ENCODE results near the gene KRT4. TPM values are rescaled to one million over a fixed set of nuclear protein-coding genes. Genes with fewer than 3 reads are reported as not detected.

The KRT4 gene
- total and polyA plus RNA-seq, 2 donors (not counting 3 experiments of a cell fraction or from before 2014, with no cell fraction given) = not detected

GRCh38 chr12:52798003-52798670 lies 15.8 kb downstream of the KRT4 start:
- no peaks in the 10 kb centered on the region for H3K9me3 ChIP-seq (replicated peaks; ENCODE audit: control insufficient read depth, insufficient read depth, low read length)
- H3K27me3 ChIP-seq (ENCODE audit: control insufficient read depth in 2 of 2, insufficient read depth in 2 of 2, low read length in 2 of 2) = peaks cover 0 to 8% of the 10 kb centered on the region in 2 experiments
- no peak overlapping the region for H2AFZ ChIP-seq (ENCODE audit: low read depth, low read length)
- TF ChIP-seq CTCF (IDR thresholded peaks at IDR 0.05; ENCODE audit: extremely low read depth in 1 of 2, insufficient read depth in 1 of 2, low read depth in 1 of 2, low read length in 2 of 2) (no peak), MYC (IDR thresholded peaks at IDR 0.05; ENCODE audit: low read depth, low read length) (no peak), POLR2A (IDR thresholded peaks at IDR 0.05; ENCODE audit: low read depth, low read length) (no peak), FOS (IDR thresholded peaks at IDR 0.05; ENCODE audit: borderline replicate concordance, insufficient read depth, low read length) (no peak), GATA2 (IDR thresholded peaks at IDR 0.05; ENCODE audit: insufficient read depth, insufficient read length, low read depth, low read length) (no peak), JUN (IDR thresholded peaks at IDR 0.05; ENCODE audit: borderline replicate concordance, insufficient read depth, insufficient read length, low read depth) (no peak), EZH2 (IDR thresholded peaks at IDR 0.05; ENCODE audit: borderline replicate concordance, low read depth, low read length, severe bottlenecking) (no peak), POLR2AphosphoS5 (IDR thresholded peaks at IDR 0.05; ENCODE audit: insufficient read depth, low read depth, low read length) (no peak), MAX (IDR thresholded peaks at IDR 0.05; ENCODE audit: insufficient read depth, insufficient read length) (no peak)
- no peaks in the 10 kb centered on the region for H3K79me2 ChIP-seq (ENCODE audit: control insufficient read depth, insufficient read depth, low read length)
- no peaks in the 10 kb centered on the region for H3K36me3 ChIP-seq (ENCODE audit: control insufficient read depth in 2 of 2, extremely low read depth in 1 of 2, insufficient read depth in 2 of 2, low read length in 2 of 2)
- POLR2A ChIA-PET = no interaction called here
- no peak overlapping the region for H3K9ac ChIP-seq (replicated peaks; ENCODE audit: extremely low read depth, insufficient read depth, low read length)
- no peaks in the 10 kb centered on the region for H3K4me1 ChIP-seq (ENCODE audit: control insufficient read depth, extremely low read depth, insufficient read depth, low read length)
- no peaks in the 10 kb centered on the region for H4K20me1 ChIP-seq (replicated peaks; ENCODE audit: control insufficient read depth, extremely low read depth, insufficient read depth, low read length)
- dilution Hi-C loops (cut with MboI; ENCODE audit: extremely low pct_ligation_motif_present, low sequenced_read_pairs) = no loop called here
- no peaks in the 10 kb centered on the region for H3K9me1 ChIP-seq (replicated peaks; ENCODE audit: control insufficient read depth, extremely low read depth, insufficient read depth, low read length)
- CTCF ChIA-PET = no interaction called here
- no peak overlapping the region for H3K4me2 ChIP-seq (ENCODE audit: insufficient read depth, low read length)
- intact Hi-C loops (cut with micrococcal nuclease) = no loop called here
- H3K27ac ChIP-seq (ENCODE audit: insufficient read depth, low read depth, low read length) = no peak overlapping the region
- DNase-seq (ENCODE audit: low read depth, low spot score) (no peak), FAIRE-seq (no peak)
- H3K4me3 ChIP-seq (replicated peaks in 1 of 3; ENCODE audit: insufficient read depth in 1 of 3, low read depth in 1 of 3, low read length in 3 of 3) = no peak overlapping the region
- no TSS peak for BruUV-seq (replicated peaks)
